NCI-H2107 treated with DMSO at 0.1 percent for 48 hours (cell line): ENCODE measurements around the gene MDM4.

ENCODE experiments used
- DNase-seq: peaks from one replicate; lab custom pipeline; 2025; ENCODE audit not compliant: unreplicated experiment; lab: John Stamatoyannopoulos, UW

Gene MDM4

GRCh38 chr1:204602871-204603542, 86.8 kb downstream of the MDM4 start:
- DNase-seq = no peak

- no peak for DNase-seq
These were observed 89.6 kb downstream of the MDM4 start for GRCh38 chr1:204605791-204606190.
